Measurements from ENCODE around the gene TUBB6.

DNA sequence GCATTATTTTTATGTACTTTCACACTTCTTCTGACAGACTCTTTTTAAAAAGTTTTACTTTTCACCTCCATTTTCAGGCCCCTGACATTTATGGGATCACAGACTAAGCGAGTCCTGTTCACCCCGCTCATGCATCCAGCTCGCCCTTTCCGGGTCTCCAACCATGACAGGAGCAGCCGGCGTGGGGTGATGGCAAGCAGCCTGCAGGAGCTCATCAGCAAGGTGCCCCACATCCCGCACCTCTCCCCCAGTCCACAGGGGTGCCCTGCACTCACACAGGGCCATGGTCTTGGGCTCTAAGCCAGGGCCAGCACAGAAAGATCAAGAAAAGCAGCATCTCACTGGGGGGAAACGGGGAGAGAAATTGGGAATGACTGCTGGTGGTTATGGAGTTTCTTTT, 45.3 kb upstream of the TUBB6 start:
- TF ChIP-seq CTCF (IDR thresholded peaks at IDR 0.05; ENCODE audit: poor library complexity, severe bottlenecking), result no peak
- TF ChIP-seq, protein P1, sequence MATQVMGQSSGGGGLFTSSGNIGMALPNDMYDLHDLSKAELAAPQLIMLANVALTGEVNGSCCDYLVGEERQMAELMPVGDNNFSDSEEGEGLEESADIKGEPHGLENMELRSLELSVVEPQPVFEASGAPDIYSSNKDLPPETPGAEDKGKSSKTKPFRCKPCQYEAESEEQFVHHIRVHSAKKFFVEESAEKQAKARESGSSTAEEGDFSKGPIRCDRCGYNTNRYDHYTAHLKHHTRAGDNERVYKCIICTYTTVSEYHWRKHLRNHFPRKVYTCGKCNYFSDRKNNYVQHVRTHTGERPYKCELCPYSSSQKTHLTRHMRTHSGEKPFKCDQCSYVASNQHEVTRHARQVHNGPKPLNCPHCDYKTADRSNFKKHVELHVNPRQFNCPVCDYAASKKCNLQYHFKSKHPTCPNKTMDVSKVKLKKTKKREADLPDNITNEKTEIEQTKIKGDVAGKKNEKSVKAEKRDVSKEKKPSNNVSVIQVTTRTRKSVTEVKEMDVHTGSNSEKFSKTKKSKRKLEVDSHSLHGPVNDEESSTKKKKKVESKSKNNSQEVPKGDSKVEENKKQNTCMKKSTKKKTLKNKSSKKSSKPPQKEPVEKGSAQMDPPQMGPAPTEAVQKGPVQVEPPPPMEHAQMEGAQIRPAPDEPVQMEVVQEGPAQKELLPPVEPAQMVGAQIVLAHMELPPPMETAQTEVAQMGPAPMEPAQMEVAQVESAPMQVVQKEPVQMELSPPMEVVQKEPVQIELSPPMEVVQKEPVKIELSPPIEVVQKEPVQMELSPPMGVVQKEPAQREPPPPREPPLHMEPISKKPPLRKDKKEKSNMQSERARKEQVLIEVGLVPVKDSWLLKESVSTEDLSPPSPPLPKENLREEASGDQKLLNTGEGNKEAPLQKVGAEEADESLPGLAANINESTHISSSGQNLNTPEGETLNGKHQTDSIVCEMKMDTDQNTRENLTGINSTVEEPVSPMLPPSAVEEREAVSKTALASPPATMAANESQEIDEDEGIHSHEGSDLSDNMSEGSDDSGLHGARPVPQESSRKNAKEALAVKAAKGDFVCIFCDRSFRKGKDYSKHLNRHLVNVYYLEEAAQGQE (IDR thresholded peaks at IDR 0.05; ENCODE audit: borderline replicate concordance), result no peak
- TF ChIP-seq EP300 (conservative IDR thresholded peaks at IDR 0.05; ENCODE audit: poor library complexity, severe bottlenecking), result no peak
- no peak for TF ChIP-seq TAF1 (IDR thresholded peaks at IDR 0.05; ENCODE audit: low read depth)
- no peak for TF ChIP-seq RAD21 (conservative IDR thresholded peaks at IDR 0.05)
- TF ChIP-seq SMC3 (conservative IDR thresholded peaks at IDR 0.05; ENCODE audit: poor library complexity), result no peak
- TF ChIP-seq POLR2AphosphoS5 (IDR thresholded peaks at IDR 0.05), result no peak
- no peak for TF ChIP-seq EZH2 (IDR thresholded peaks at IDR 0.05; ENCODE audit: borderline replicate concordance, insufficient read depth, low read length, poor library complexity, severe bottlenecking)
- no peak for TF ChIP-seq MXI1 (conservative IDR thresholded peaks at IDR 0.05; ENCODE audit: poor library complexity, severe bottlenecking)

All from neural cell (in vitro differentiated cells).